ENCODE results near the gene RASGRP1.

DNA sequence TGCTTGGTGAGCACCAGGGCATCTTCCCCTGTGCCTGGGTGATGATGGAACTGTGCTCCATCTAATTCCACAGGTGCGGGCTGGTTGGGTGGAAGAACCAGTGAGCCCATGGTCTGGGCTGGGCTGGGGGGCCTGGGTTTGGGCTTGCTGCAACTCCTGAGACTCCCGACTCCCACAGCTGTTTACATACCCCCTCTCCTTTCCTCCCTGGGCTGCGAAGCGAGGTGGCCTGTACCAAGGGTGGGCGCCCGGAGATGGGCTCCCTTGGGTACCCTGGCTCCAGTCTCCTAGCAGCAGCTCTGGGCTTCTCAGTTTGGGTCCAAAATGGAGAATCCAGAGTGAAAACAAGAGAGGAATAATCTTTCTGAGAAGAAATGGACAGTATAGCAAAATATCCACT lies 105.1 kb downstream of the RASGRP1 start:
- no peak for TF ChIP-seq ZNF565 (CRISPR knock-in tag; conservative IDR thresholded peaks at IDR 0.05; ENCODE audit: low read depth)
- TF ChIP-seq, protein P1, sequence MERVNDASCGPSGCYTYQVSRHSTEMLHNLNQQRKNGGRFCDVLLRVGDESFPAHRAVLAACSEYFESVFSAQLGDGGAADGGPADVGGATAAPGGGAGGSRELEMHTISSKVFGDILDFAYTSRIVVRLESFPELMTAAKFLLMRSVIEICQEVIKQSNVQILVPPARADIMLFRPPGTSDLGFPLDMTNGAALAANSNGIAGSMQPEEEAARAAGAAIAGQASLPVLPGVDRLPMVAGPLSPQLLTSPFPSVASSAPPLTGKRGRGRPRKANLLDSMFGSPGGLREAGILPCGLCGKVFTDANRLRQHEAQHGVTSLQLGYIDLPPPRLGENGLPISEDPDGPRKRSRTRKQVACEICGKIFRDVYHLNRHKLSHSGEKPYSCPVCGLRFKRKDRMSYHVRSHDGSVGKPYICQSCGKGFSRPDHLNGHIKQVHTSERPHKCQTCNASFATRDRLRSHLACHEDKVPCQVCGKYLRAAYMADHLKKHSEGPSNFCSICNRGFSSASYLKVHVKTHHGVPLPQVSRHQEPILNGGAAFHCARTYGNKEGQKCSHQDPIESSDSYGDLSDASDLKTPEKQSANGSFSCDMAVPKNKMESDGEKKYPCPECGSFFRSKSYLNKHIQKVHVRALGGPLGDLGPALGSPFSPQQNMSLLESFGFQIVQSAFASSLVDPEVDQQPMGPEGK (CRISPR knock-in tag; IDR thresholded peaks at IDR 0.05; ENCODE audit: borderline replicate concordance), result no peak
- TF ChIP-seq TCF4 (CRISPR knock-in tag; IDR thresholded peaks at IDR 0.05; ENCODE audit: borderline replicate concordance), result no peak
- TF ChIP-seq, protein P2, sequence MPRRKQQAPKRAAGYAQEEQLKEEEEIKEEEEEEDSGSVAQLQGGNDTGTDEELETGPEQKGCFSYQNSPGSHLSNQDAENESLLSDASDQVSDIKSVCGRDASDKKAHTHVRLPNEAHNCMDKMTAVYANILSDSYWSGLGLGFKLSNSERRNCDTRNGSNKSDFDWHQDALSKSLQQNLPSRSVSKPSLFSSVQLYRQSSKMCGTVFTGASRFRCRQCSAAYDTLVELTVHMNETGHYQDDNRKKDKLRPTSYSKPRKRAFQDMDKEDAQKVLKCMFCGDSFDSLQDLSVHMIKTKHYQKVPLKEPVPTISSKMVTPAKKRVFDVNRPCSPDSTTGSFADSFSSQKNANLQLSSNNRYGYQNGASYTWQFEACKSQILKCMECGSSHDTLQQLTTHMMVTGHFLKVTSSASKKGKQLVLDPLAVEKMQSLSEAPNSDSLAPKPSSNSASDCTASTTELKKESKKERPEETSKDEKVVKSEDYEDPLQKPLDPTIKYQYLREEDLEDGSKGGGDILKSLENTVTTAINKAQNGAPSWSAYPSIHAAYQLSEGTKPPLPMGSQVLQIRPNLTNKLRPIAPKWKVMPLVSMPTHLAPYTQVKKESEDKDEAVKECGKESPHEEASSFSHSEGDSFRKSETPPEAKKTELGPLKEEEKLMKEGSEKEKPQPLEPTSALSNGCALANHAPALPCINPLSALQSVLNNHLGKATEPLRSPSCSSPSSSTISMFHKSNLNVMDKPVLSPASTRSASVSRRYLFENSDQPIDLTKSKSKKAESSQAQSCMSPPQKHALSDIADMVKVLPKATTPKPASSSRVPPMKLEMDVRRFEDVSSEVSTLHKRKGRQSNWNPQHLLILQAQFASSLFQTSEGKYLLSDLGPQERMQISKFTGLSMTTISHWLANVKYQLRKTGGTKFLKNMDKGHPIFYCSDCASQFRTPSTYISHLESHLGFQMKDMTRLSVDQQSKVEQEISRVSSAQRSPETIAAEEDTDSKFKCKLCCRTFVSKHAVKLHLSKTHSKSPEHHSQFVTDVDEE (CRISPR knock-in tag; IDR thresholded peaks at IDR 0.05), result no peak
- no peak for TF ChIP-seq OSR1 (CRISPR knock-in tag; IDR thresholded peaks at IDR 0.05)
- TF ChIP-seq ARNTL (CRISPR knock-in tag; IDR thresholded peaks at IDR 0.05; ENCODE audit: borderline replicate concordance, low read depth), result no peak
- TF ChIP-seq, protein P3, sequence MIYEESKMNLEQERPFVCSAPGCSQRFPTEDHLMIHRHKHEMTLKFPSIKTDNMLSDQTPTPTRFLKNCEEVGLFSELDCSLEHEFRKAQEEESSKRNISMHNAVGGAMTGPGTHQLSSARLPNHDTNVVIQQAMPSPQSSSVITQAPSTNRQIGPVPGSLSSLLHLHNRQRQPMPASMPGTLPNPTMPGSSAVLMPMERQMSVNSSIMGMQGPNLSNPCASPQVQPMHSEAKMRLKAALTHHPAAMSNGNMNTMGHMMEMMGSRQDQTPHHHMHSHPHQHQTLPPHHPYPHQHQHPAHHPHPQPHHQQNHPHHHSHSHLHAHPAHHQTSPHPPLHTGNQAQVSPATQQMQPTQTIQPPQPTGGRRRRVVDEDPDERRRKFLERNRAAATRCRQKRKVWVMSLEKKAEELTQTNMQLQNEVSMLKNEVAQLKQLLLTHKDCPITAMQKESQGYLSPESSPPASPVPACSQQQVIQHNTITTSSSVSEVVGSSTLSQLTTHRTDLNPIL (CRISPR knock-in tag; IDR thresholded peaks at IDR 0.05; ENCODE audit: low read depth), result no peak
- TF ChIP-seq, protein P4, sequence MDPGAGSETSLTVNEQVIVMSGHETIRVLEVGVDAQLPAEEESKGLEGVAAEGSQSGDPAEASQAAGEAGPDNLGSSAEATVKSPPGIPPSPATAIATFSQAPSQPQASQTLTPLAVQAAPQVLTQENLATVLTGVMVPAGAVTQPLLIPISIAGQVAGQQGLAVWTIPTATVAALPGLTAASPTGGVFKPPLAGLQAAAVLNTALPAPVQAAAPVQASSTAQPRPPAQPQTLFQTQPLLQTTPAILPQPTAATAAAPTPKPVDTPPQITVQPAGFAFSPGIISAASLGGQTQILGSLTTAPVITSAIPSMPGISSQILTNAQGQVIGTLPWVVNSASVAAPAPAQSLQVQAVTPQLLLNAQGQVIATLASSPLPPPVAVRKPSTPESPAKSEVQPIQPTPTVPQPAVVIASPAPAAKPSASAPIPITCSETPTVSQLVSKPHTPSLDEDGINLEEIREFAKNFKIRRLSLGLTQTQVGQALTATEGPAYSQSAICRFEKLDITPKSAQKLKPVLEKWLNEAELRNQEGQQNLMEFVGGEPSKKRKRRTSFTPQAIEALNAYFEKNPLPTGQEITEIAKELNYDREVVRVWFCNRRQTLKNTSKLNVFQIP (CRISPR knock-in tag; IDR thresholded peaks at IDR 0.05; ENCODE audit: borderline replicate concordance, low read depth), result no peak
- TF ChIP-seq ZFP30 (CRISPR knock-in tag; IDR thresholded peaks at IDR 0.05), result no peak

Data from SK-N-SH treated with all-trans-retinoic acid at 6 μM for 48 hours (cell line).